ENCODE measurements around the gene MYOC.
"Not testable (repeated sequence)": the region's sequence is repeated elsewhere in the genome, so short reads cannot be mapped to it uniquely, and the experiment has no call there.

MYOC gene

GRCh38 chr1:171646249-171646560, 6.3 kb downstream of the MYOC start:
- DNase-seq, result no peak

DNA sequence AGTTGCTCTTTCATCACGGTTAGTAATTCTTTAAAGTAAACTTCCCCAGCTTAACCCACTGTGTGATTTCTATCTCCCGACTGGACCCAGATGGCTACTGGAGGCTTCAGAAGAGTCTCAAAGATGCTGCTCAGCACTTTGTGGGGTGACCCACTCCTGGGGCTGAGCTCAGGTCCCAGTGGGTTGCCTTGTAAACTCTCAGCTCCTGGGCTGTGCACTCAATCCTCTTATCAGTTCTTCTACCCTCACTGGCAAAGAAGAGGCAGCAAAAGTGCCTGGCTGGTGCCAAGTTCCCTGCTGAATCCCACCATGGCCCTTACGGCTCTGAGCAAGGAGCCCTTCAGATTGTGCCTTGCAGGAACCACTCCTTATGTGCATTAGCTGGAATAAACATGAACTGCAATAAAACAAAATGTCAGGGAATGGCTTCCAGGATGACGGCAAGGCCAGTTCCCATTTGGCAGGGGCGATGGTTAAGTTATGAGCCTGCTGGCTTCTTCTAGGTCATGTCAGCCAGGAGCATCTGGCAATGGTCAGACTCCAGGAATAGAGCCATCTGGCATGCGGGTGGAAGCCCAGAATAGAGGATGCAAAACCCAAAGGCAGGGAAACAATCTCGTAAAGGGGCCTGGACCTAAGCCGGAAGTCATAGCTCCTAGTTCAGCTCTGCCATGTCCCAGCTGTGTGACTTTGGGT, 6.8 kb downstream of the MYOC start:
- DNase-seq, result peak in 1 of 2 experiments; percentile 18

GRCh38 chr1:171644805-171645483, 7.5 kb downstream of the MYOC start:
- peak; percentile 91 to 95 for DNase-seq

GRCh38 chr1:171643156-171643555, 9.3 kb downstream of the MYOC start:
- no peak for DNase-seq

- no peak for DNase-seq
These were observed 10.3 kb downstream of the MYOC start for GRCh38 chr1:171642197-171642596.

- no peak for DNase-seq
These were observed 11.2 kb downstream of the MYOC start for GRCh38 chr1:171641076-171641864.

DNA sequence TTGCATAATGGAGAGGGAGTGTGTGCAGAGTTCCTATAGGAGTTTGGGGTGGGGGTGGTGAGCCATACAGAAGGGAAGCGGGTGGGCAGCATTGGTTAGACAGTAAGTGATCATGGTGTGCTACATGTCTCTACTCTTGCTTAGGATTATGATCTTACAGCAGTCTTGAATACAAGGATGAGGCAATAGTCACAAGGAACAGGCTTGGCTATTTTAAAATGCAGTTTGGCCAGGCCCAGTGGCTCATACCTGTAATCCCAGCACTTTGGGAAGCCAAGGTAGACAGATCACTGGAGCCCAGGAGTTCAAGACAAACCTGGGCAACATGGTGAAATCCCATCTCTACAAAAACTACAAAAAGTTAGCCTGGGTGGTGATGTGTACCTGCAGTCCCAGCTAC, 12.3 kb downstream of the MYOC start:
- no peak for DNase-seq

DNA sequence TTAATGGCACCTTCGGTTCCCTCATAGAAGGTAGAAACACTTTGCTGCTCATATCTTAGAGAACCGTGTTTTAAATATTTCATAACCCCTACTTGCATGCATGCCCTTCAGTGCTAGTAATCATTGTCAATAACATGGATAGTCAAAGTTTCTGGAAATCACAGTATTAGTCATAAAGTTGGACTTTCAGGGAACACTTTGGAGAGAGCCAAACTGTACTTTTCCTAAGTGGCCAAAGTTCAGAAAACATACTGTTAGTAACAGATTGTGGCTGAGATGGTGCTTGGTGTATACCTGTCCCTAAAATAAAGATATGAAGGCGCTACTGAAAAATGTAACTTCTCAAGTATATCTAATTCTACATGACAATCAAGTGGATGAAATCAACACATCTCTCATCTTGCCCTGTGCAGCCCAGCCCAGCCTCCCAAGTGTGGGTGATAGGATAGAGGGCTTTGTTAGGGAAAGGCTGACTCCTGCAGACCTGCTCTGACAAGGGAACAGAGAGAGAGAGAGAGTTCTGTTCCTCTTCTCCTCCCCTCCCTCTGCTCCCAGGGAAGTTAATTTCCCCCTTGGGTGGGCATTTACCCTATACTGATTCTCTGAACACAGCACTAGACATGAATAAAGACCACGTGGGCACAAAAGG, 14.4 kb downstream of the MYOC start:
- DNase-seq, result no peak

DNA sequence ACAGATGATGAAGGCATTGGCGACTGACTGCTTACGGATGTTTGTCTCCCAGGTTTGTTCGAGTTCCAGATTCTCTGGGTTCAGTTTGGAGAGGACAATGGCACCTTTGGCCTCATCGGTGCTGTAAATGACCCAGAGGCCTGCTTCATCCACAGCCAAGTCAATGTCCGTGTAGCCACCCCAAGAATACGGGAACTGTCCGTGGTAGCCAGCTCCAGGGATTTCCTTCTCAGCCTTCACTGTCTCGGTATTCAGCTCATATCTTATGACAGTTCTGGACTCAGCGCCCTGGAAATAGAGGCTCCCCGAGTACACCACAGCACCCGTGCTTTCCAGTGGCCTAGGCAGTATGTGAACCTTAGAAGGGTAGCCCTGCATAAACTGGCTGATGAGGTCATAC, 16.3 kb downstream of the MYOC start:
- no peak for DNase-seq

DNA sequence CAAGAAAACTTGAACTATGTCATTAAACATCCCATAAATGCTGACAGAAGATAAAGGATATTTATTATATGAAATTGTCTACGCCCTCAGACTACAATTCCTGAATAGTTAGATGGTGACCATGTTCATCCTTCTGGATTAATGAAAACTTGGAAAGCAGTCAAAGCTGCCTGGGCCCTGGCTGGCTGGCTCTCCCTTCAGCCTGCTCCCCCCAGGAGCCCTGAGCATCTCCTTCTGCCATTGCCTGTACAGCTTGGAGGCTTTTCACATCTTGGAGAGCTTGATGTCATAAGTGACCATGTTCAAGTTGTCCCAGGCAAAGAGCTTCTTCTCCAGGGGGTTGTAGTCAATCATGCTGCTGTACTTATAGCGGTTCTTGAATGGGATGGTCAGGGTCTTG, 16.8 kb downstream of the MYOC start:
- DNase-seq, result no peak

DNA sequence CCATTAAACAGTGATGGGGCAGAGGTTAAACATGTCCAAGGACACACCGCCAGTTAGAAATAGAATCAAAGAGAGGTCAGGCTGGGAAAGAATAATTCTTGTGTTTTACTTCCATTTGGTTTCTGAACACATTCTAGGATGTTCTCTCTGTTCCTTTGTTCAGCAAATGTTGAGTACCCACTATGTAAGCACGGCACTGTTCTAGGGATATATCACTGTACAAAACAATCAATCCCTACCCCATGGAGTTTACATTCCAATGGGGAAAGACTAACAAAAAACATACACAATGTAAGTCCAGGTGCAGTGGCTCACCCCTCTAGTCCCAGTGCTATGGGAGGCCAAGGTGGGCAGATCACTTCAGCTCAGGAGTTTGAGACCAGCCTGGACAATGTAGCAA, 24.3 kb downstream of the MYOC start:
- no peak for DNase-seq

GRCh38 chr1:171627020-171627419, 25.5 kb downstream of the MYOC start:
- DNase-seq, result no peak

GRCh38 chr1:171625225-171625624, 27.3 kb downstream of the MYOC start:
- DNase-seq, result no peak

DNA sequence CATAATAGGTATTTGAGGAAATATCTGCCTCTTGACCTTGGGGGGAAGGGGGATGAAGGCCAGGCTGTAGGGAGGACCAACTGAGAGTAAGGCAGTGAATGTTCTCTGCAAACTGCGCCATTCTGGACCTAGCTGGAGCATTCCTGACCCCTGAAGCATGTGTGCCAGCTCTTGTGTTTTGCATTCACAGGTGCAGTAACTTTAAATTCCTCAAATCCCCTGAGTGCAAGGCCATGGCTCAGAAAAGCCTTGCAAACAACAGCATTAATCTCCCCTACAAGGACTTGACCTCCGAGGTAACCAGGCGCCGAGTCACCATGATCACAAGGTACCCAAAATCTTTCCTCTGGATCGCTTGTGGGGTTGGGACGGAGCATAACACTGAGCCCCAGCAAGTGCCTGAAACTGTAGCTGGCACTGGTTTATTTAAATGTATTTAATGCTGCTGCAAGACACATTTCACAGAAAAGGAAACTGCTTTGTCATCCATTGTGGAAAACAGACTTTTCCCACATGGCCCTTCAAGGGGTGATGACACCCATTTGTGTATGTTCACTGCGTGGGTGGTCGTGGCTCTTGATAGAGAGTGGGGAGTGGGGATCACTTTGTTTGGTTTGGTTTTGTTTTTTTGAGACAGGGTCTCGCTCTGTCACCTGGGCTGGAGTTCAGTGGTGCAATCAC, 28.7 kb downstream of the MYOC start:
- DNase-seq, result no peak

DNA sequence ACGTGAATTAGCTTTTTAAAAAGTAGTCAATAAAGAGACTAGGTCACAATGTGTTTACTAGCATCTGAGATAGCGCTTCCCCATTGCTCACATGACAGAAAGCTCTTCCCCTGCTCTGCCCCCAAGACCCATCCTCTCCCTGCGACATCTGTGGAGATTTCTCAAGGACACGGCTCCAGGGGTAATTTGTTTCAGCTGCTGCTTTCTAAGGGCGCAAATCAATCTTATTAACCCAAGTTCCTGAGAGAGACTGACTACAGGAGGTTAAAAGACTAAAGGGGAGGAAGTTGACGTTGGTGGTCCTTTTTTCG, 30.4 kb downstream of the MYOC start, which contains the start of gene MYOCOS:
TSS of gene MYOCOS (plus strand) at position 92 of the 311 bp plus-strand sequence. CDS start 1,641 bp downstream, outside the sequence.
- DNase-seq, result no peak

DNA sequence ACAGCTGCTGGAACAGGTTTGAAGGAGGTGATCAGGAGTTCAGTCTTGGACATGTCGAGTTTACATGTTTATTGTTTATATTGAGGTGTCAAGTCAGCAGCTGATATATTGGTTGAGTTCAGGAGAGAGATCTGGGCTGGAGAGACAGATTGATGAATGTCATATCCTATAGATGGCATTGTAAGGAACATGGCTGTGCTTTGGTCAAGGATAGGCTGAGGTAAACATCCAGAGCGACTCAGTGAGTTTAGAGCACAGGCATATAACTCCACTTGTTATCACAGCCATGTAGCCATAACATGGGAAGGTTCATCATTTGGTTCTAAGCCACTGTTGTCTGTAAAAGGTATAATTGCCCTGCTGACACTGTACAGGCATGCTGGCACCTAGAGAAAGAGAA, 35.9 kb downstream of the MYOC start:
- no peak for DNase-seq

DNA sequence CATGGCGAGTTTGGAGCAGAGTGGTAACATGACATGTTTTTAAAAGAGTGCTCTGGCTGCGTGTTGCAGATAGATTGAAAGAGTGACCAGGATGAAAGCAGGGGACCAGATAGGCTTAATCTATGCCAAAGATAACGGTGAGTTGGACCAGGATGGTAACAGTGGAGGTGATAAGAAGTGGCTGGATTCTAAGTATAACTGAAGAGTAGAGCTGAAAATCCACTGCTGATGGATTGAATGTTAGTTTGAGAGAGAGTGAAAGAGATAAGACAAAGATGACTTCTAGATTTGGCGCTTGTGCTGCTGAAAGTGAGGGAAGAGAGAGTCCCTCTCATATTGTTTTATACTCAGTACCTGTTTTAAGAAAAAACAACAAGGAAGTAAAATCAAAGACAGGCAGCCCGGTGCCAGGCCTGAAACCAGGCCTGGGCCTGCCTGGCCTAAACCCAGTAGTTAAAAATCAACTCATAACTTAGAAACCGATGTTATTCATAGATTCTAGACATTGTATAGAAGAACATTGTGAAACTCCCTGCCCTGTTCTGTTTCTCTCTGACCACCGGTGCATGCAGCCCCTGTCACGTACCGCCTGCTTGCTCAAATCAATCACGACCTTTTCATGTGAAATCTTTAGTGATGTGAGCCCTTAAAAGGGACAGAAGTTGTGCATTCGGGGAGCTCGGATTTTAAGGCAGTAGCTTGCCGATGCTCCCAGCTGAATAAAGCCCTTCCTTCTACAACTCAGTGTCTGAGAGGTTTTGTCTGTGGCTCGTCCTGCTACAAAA, 37.2 kb downstream of the MYOC start:
- not testable (repeated sequence) for DNase-seq

DNA sequence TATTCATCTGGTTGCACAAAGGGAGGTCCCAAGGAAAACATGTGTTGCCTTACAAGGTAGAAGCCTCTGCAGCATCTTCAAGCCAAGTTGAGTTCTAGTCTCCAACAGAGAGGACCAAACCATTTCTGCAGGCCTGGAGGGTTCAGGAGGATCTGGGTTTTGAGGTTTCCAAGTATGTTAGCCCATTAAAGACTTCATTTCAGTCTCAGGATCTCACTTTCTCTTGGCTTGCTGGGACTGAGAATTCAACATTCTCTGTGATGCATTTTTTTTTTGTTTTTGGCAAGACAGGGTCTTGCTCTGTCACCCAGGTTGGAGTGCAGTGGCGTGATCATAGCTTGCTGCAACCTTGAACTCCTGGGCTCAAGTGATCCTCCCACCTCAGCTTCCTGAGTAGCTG, 39.2 kb downstream of the MYOC start:
- DNase-seq, result no peak

DNA sequence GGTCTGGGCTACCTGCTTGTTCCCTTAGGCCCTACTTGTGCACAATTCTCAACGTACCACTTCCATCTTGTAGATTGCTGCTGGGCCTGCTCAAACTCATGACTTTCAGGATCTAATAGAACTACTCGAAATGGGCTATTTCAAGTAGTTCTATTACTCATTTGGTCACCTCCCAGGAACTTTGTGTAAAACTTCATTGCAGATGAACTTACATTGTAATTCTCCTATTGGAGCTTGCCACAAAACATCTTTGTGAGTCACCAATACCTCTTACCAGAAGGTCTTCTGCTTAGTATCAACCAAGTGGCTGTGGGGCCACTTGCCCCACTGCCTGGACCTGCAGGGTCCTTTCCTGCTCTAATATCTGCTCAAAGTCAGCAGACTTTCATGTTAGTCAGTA, 41.2 kb downstream of the MYOC start:
- DNase-seq, result no peak

DNA sequence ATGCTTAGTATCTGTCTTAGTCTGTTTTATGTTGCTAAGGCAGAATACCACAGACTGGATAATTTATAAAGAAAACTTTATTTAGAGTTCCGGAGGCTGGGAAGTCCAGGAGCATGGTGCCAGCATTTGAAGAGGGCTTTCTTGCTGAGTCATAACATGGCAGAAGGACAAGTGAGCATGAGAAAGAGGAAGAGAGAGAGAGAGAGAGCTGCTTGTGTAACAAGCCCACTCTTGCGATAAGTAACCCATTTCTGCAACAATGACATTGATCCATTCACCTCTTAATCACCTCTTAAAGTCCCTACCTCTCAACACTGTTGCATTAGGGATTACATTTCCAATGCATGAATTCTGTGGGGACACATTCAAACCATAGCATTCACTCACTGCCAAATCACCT, 42.1 kb downstream of the MYOC start:
- DNase-seq, result no peak

DNA sequence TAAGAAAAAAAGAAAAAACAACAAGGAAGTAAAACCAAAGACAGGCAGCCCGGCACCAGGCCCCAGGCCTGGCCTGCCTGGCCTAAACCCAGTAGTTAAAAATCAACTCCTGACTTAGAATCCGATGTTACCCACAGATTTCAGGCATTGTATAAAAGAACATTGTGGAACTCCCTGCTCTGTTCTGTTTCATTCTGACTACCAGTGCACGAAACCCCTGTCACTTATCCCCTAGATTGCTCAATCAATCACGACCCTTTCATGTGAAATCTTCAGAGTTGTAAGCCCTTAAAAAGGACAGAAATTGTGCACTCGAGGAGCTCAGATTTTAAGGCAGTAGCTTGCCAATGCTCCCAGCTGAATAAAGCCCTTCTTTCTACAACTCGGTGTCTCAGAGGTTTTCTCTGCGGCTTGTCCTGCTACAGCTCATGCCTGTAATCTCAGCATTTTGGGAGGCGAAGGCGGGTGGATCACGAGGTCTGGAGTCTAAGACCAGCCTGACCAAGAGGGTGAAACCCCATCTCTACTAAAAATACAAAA, 46.0 kb downstream of the MYOC start:
- DNase-seq, result no peak

DNA sequence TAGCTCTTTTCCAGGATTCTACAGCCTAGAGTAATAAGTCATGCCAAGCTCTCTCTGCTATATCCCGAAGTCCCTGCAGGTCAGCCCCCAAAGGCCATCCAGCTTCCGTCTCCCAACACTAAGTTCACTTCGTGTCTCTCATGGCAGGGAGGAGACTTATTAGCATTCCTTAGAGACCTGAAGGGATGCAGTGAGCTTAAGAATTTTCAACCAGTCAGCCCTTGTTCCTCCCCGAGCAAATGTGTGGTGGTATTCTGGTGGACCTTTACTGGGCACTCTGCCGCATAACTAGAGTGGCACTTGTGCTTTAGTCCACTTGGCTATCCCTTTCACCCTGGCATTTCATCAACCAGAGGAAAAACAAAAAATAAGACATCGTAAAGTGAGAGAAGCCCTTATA, 49.4 kb downstream of the MYOC start:
- DNase-seq, result not testable (repeated sequence)

Measured in SHP77 (cell line).